C1 segment of cervical spinal cord (tissue), 14 donors: Measurements from ENCODE around the gene ERG.

Experiments used
- DNase-seq, 14 donors: peaks; one replicate each; lab custom pipeline; 2025; lab: John Stamatoyannopoulos, UW

Gene ERG

GRCh38 chr21:38499296-38499695 lies 1.0 kb upstream of the ERG start:
- no peak for DNase-seq

GRCh38 chr21:38496224-38496623 lies 2.1 kb downstream of the ERG start:
- no peak for DNase-seq

- no peak for DNase-seq
Measured at GRCh38 chr21:38495696-38496095, 2.6 kb downstream of the ERG start.

DNA sequence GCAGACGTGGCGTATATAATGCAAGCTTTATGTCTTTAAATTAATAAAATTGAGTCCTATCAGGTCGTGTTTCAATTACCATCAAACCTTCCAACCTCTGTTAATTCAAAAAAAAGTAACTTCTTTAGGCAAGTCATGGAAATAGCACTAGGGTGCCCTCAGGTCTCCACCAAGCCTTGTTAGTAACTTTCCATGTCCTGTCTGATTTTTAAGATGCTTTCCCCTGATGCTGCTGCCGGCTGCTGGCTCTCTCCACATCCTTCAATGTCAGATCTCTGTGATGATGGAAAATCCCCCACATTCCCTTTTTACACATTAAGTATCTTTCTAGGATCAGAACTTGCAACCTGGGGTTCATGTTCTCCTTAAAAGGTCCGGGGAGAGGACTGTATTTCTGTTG lies 3.0 kb downstream of the ERG start:
- no peak for DNase-seq

DNA sequence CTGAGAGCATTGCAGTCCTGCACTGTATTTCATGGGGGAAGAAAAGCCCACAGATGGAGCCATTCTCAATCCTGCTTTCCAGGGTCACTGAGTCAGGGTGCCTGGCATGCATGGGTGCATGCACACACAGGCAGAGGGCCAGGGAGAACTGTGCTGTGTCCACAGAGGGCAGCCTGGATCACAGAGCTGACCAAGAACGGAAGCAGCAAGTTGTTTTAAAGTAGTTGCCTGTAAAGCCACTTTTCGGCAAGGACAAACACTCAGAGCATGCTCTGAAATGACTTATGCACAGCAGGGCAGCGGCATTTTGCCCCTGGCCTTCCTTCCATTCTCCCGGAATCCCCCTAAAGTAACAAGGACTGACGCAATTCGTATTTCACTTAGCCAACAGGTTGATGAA lies 3.6 kb downstream of the ERG start:
- DNase-seq: no peak

GRCh38 chr21:38494251-38494642 lies 4.0 kb downstream of the ERG start:
- DNase-seq: no peak

DNA sequence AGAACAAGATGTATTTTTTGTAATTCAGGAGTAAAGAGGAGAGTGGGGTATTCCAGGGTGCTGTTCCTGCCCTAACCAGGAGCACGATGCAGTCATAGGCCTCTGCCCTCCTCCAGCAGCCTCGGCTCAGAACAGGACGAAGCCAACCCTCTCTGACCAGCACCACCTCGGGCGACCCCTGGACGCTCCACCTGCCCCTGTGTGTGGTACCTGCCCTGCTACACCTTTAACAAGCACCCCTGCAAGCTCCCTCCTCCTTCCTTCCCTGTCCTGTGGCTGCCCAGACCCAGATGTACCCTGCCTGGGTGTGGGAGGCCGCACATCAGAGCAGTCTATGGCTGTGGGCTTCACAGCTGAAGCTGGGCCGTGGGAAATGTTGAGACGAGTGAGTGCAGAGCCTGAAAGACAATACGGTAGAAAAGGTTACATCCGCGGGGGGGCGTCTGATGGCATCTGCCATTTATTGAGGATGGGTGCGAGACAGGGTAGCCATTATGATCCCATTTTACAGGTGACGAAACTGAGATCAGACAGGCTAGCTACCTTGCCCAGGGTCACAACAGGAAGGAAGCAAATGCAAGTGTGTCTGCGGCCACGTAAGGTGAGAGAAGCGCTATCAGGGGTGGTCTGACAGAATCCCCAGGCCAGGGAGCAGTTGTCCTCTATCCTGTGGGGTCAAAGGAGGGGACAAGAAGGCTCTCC lies 4.6 kb downstream of the ERG start:
- DNase-seq: no peak

GRCh38 chr21:38492007-38492406 lies 6.3 kb downstream of the ERG start:
- DNase-seq: no peak

DNA sequence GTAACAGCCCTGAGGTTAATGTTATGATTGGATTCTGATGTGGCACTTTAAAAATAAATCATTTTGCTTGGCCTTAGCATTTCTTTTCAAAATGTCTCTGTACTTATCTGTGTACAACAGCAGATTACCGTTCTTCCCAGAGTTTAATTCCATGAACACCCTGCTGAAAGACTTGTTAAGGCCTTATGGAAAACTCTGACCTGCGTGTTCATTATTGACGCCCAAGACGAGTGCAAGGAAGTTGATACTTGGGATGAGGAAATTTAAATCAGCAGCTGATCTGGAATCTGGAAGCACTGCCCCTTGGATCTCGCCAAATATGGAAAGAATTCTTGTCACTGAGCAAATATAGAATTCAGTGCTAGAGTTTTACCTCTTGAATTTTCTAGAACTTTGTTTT lies 6.7 kb downstream of the ERG start:
- DNase-seq: no peak

DNA sequence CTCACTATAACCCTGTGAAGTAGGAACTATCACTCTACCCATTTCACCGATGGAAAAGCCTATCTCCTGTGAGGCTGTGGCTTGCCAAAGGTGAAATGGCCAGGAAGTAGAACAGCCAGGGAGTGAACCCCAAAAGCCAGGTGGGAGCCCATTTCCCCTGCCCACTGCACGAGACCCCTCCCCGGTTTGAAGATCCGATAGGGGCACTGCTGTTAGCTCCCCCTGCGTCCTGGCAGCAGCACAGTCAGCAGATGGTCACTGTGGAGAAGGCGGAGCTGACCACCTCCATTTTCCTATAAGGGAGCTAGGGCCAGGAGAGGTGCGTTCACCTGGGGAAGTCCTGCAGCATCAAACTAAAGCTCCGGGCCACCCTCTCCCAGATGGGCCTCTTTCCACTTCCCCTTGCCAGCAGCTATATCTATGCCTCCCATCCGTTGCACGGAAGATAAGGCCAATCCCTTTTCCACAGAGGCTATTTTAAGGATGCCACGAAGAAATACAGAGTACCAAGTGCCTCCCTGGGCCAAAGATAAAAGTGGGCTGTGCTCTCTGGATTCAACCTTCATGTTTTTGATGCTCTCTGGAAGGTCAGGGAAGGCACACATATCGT lies 7.8 kb downstream of the ERG start:
- DNase-seq: no peak

DNA sequence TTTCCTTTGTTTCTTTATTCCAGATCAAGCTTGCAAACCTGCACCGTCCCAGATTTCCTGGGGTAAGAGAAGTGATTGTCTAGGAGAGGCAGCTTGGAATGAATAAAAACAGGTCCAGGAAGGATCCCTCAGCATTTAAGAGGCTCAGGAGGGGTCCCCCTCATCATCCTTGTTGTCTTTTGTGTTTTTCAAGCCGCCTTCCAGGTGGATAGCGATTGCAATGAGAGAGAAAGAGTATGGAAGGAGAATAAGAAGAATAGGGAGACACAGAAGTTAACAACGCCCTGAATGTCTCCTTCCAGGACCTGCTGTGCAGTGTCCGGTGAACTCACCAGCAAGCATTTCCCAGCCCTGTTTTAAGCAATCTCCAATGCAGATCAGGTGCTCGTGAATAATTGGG lies 8.5 kb downstream of the ERG start:
- no peak for DNase-seq

DNA sequence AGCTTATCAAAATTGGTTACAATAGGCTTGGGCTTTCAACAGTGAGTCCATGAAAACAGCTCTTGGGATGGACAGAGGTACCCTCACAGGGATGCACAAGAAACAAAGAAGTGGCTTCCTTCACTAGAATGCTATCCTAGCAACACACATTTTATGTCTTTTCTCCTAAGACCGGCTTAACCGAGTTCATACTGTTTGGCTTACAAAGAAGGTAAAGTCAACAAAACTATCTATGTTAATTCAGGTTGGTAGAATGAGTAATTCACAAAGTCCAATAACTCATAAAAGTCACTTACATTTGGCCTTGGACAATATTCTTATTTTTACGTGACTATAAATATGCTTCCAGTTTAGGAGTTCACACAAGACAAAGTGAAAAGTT lies 9.0 kb downstream of the ERG start:
- DNase-seq: no peak

GRCh38 chr21:38488640-38489270 lies 9.5 kb downstream of the ERG start:
- no peak for DNase-seq

GRCh38 chr21:38487901-38488639 lies 10.2 kb downstream of the ERG start:
- DNase-seq: no peak

- no peak for DNase-seq
Measured at GRCh38 chr21:38486706-38487105, 11.6 kb downstream of the ERG start.

DNA sequence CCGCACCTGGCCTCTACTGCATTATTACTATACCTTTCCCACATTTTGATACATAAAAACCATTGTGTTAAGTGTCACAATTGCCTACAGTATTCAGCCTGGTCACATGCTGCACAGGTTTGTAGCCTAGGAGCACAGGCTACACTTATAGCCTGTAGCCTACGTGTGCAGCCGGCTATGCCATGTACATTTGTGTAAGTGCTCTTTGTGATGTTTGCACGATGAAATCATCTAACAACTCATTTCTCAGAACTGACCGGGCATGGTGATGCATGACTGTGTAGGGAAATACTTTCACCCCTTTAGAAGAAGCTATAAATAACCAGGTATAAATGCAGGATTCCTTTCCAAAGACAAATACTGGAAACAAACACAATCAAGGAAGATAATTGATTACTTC lies 12.1 kb downstream of the ERG start:
- no peak for DNase-seq

DNA sequence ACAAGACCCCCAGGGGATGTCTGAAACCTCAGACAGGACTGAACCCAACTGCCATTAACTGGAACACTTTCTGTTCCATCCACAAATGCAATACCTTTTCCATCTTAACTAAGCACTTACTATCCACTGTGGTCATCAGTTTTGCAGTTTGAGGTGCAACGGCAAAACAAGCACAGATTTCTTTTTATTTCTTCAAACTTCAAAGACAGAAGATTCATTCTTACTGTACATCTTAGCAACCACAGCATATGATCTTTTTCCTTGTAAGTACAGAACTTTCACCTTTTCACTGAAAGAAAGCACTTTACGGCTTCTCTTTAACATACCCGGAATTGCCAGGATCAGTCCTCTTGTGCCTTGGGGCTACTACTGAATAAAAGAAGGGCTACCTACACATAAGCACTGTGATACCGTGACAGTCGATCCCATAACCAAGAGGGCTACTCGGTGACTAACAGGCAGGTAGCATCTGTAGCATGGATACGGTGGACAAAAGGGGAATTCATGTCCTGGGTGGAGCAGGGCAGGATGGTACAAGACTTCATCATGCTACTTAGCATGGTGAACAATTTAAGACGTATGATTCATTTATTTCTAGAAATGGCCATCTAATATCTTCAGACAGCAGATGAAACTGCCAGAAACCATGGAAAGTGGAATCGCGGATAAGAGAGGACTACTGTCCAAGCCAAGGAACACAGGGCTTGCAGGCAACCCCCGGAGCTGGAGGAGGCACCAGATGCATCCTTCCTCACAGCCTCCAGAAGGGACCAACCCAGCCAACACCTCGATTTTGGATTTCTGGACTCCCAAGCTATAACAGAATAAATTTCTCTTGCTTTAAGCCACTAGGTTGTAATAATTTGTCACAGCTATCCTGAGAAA lies 18.4 kb downstream of the ERG start:
- DNase-seq: no peak

- no peak for DNase-seq
Measured at GRCh38 chr21:38478782-38479181, 19.5 kb downstream of the ERG start.

- no peak for DNase-seq
Measured at GRCh38 chr21:38477226-38477625, 21.1 kb downstream of the ERG start.

- no peak for DNase-seq
Measured at GRCh38 chr21:38476385-38476784, 21.9 kb downstream of the ERG start.

DNA sequence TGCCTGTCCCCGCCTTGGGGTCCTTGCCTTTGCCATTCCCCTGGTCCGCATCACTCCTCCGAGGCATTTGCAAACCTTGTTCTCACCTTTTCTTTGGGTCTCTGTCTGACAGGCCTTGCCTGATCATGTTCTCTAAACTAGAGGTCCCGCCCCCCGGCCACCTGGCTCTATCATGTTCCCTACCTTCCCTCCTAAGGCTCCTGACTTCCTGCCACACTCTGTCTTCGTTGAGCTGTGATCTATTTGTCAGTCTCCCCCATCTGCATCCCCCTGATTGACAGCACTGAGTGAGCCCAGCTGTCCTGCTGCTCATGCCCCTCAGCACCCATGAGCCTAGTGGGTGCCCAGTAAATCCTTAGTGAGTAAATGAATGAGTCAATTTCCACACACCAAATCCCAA lies 22.8 kb downstream of the ERG start:
- DNase-seq: no peak

DNA sequence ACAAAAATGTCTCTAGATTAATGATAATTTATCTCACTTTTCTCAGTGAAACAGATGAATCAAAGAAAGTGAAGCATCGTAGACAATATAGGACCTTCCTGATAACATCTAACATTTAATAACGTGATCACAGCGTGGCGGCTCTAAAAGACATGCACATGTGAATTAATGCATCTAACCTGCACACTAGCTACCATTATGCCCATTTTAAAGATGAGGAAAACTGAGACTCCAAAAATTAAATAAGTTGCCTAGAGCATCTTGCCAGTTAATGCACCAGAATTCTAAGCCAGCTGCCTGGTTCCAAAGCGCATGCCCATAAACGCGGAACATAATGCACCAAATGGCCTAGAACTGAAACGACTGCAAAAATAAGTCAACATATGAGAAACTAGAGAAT lies 23.5 kb downstream of the ERG start:
- no peak for DNase-seq
